CD14-positive monocyte (primary cell): ENCODE results near the gene MAD1L1. TPM values are rescaled to one million over a fixed set of nuclear protein-coding genes. Genes with fewer than 3 reads are reported as not detected.

Source experiments
- DNase-seq, 3 donors: peaks; one replicate each; pipeline ENCODE4 v3.0.0-alpha.2; 2011 to 2022
- H2AFZ ChIP-seq: 2 replicates; pipeline ENCODE4 v1.6.0; 2012; ENCODE audit warnings: mild to moderate bottlenecking, low read depth, low read length, inconsistent platforms; ENCODE audit not compliant: insufficient read depth, poor library complexity, severe bottlenecking
- H3K27ac ChIP-seq, 2 donors: 1 replicate in 1 of 2; 2 replicates in 1 of 2; pipeline ENCODE4 v1.5.1; 2012 to 2013; ENCODE audit warnings: low read length in 2 of 2, control low read depth in 1 of 2, inconsistent platforms in 1 of 2, low read depth in 1 of 2, mild to moderate bottlenecking in 1 of 2
- H3K27me3 ChIP-seq, 2 donors: one replicate each; pipeline versions ENCODE4 v1.6.0 to v1.6.1; 2011 to 2013; ENCODE audit warnings: low read length in 2 of 2; ENCODE audit not compliant: control insufficient read depth in 2 of 2, insufficient read depth in 2 of 2
- H3K36me3 ChIP-seq, 2 donors: replicated peaks in 1 of 2; 1 replicate in 1 of 2; 2 replicates in 1 of 2; pipeline versions ENCODE4 v1.5.1 to v1.6.1; 2012 to 2013; ENCODE audit warnings: low read length in 2 of 2, control low read depth in 1 of 2, inconsistent platforms in 1 of 2, mild to moderate bottlenecking in 1 of 2; ENCODE audit not compliant: insufficient read depth in 2 of 2, control insufficient read depth in 1 of 2
- H3K4me1 ChIP-seq, 2 donors: 1 replicate in 1 of 2; 2 replicates in 1 of 2; pipeline versions ENCODE4 v1.5.1 to v1.6.1; 2012 to 2013; ENCODE audit warnings: low read length in 2 of 2, control low read depth in 1 of 2, inconsistent platforms in 1 of 2, mild to moderate bottlenecking in 1 of 2, moderate library complexity in 1 of 2; ENCODE audit not compliant: insufficient read depth in 2 of 2, control insufficient read depth in 1 of 2
- H3K4me2 ChIP-seq: replicated peaks from 2 replicates; pipeline ENCODE3; 2012; ENCODE audit warnings: low read length, moderate library complexity, mild to moderate bottlenecking; ENCODE audit not compliant: poor library complexity, severe bottlenecking; ENCODE audit errors: extremely low read depth
- H3K4me3 ChIP-seq, 3 experiments: fragments of 200-600 bp in 1 of 3; sonication (generic) in 1 of 3; replicated peaks in 1 of 3; 1 replicate in 2 of 3; 2 replicates in 1 of 3; pipeline ENCODE4 v1.5.1; 2011 to 2013; ENCODE audit warnings: low read length in 3 of 3, mild to moderate bottlenecking in 3 of 3, control low read depth in 2 of 3, low read depth in 2 of 3, inconsistent platforms in 1 of 3, moderate library complexity in 1 of 3
- H3K79me2 ChIP-seq: 2 replicates; pipeline ENCODE4 v1.6.0; 2012; ENCODE audit warnings: mild to moderate bottlenecking, control low read depth, inconsistent platforms, low read length, moderate library complexity; ENCODE audit not compliant: insufficient read depth
- H3K9ac ChIP-seq: 2 replicates; pipeline ENCODE4 v1.6.0; 2017; ENCODE audit warnings: low read length, mild to moderate bottlenecking; ENCODE audit not compliant: insufficient read depth, poor library complexity, severe bottlenecking
- H3K9me3 ChIP-seq, 2 donors: replicated peaks in 1 of 2; 1 replicate in 1 of 2; 2 replicates in 1 of 2; pipeline versions ENCODE4 v1.5.1 to v1.6.1; 2012 to 2013; ENCODE audit warnings: low read length in 2 of 2, control low read depth in 1 of 2; ENCODE audit not compliant: control insufficient read depth in 1 of 2, insufficient read depth in 1 of 2
- H4K20me1 ChIP-seq: 2 replicates; pipeline ENCODE4 v1.6.0; 2012; ENCODE audit warnings: mild to moderate bottlenecking, low read length, control low read depth, moderate library complexity; ENCODE audit not compliant: insufficient read depth
- H3K27ac Mint-ChIP-seq, 7 donors: one replicate each; pipeline ENCODE4 v1.8.0; 2020; ENCODE audit warnings: mild to moderate bottlenecking in 7 of 7, mixed read lengths in 7 of 7, moderate library complexity in 6 of 7, inconsistent platforms in 2 of 7
- H3K27me3 Mint-ChIP-seq, 3 donors: one replicate each; pipeline ENCODE4 v1.8.0; 2021 to 2022; ENCODE audit warnings: low read depth in 3 of 3, mild to moderate bottlenecking in 3 of 3, mixed read lengths in 3 of 3, moderate library complexity in 3 of 3, inconsistent platforms in 1 of 3
- H3K36me3 Mint-ChIP-seq, 2 donors: one replicate each; pipeline ENCODE4 v1.8.0; 2020; ENCODE audit warnings: mixed read lengths in 2 of 2, inconsistent platforms in 1 of 2, mild to moderate bottlenecking in 1 of 2
- H3K4me1 Mint-ChIP-seq: one replicate; pipeline ENCODE4 v1.8.0; 2020; ENCODE audit warnings: mild to moderate bottlenecking, mixed read lengths
- H3K4me3 Mint-ChIP-seq, 2 donors: one replicate each; pipeline ENCODE4 v1.8.0; 2020; ENCODE audit warnings: mild to moderate bottlenecking in 2 of 2, mixed read lengths in 2 of 2, moderate library complexity in 1 of 2
- H3K9me3 Mint-ChIP-seq, 7 donors: one replicate each; pipeline ENCODE4 v1.8.0; 2020 to 2022; ENCODE audit warnings: mixed read lengths in 7 of 7, mild to moderate bottlenecking in 6 of 7, moderate library complexity in 6 of 7, inconsistent platforms in 2 of 7
- CTCF ChIP-seq: fragments of 200-600 bp; IDR thresholded peaks from one replicate; pipeline ENCODE4 v1.8.0; 2022; ENCODE audit warnings: antibody characterized with exemption, mild to moderate bottlenecking
- WGBS: methylation state at CpG from one replicate; pipeline ENCODE4 v1.1.5; 2013; ENCODE audit warnings: missing lambda C conversion rate; ENCODE audit not compliant: insufficient coverage; 5-methylcytosine and 5-hydroxymethylcytosine counted together
- intact Hi-C, 2 donors: fragments of 100-400 bp; cut with micrococcal nuclease; formaldehyde crosslinking; loops; one replicate each; pipeline versions ENCODE4 v1.15.0 to v1.15.1; 2023
- polyA plus RNA-seq, 3 donors: library from polyadenylated mRNA; depleted of rRNA in 1 of 3; unstranded in 2 of 3; stranded (reverse) in 1 of 3; fragments of 300-500 nt in 2 of 3; fragments of >200 nt in 1 of 3; fragmentation: Illumina TruSeq in 2 of 3; gene quantifications; 1 replicate in 2 of 3; 2 replicates in 1 of 3; pipeline ENCODE4 v1.2.3, GENCODE V29; 2012 to 2021

The MAD1L1 gene
- polyA plus RNA-seq, 3 donors: 22.0 to 39.4 (median 33.2) TPM

GRCh38 chr7:2093215-2093842 is 139.4 kb downstream of the MAD1L1 start:
- H3K9me3 Mint-ChIP-seq: peaks cover 0 to 5% (median 0%) of the 10 kb centered on the region in 7 donors
- peak overlapping the region in 2 of 7 donors; percentile 7 to 47 for H3K27ac Mint-ChIP-seq
- no peak overlapping the region for H3K27ac ChIP-seq
- H3K9ac ChIP-seq: no peak overlapping the region
- no peak overlapping the region for H3K4me3 ChIP-seq
- no peaks in the 10 kb centered on the region for H3K27me3 ChIP-seq
- peaks cover 21% of the 10 kb centered on the region for H3K4me1 Mint-ChIP-seq
- no peak overlapping the region for H3K4me3 Mint-ChIP-seq
- H3K27me3 Mint-ChIP-seq: peaks cover 0 to 3% (median 1%) of the 10 kb centered on the region in 3 donors
- peaks cover 0 to 22% of the 10 kb centered on the region in 2 donors for H3K4me1 ChIP-seq
- no peaks in the 10 kb centered on the region for H4K20me1 ChIP-seq
- H3K4me2 ChIP-seq: no peak overlapping the region
- H3K9me3 ChIP-seq: no peaks in the 10 kb centered on the region
- intact Hi-C loops: no loop called here
- no peak for DNase-seq
- H2AFZ ChIP-seq: no peak overlapping the region
- peaks cover 3 to 5% of the 10 kb centered on the region in 2 donors for H3K36me3 ChIP-seq
- no peak for TF ChIP-seq CTCF
- H3K36me3 Mint-ChIP-seq: peaks cover 30 to 39% of the 10 kb centered on the region in 2 donors
- H3K79me2 ChIP-seq: no peaks in the 10 kb centered on the region
- 59% methylated on average over 8 of the region's 15 CpGs for WGBS

GRCh38 chr7:2092279-2092678 is 140.5 kb downstream of the MAD1L1 start:
- Histone ChIP-seq H3K27ac (no peak overlapping the region), H2AFZ (no peak overlapping the region), H3K9ac (no peak overlapping the region), H3K4me3 (no peak overlapping the region), H3K36me3 (peaks cover 3 to 5% of the 10 kb centered on the region in 2 donors), H3K4me2 (no peak overlapping the region), H3K4me1 (peaks cover 9 to 28% of the 10 kb centered on the region in 2 donors), H3K79me2 (no peaks in the 10 kb centered on the region), H3K9me3 (no peaks in the 10 kb centered on the region), H4K20me1 (no peaks in the 10 kb centered on the region), H3K27me3 (no peaks in the 10 kb centered on the region)
- Mint-ChIP-seq H3K4me1 (peaks cover 29% of the 10 kb centered on the region), H3K27ac (no peak overlapping the region), H3K36me3 (peaks cover 27 to 36% of the 10 kb centered on the region in 2 donors), H3K27me3 (peaks cover 0 to 4% (median 3%) of the 10 kb centered on the region in 3 donors), H3K9me3 (peaks cover 0 to 5% (median 0%) of the 10 kb centered on the region in 7 donors), H3K4me3 (no peak overlapping the region)
- 89% methylated on average over 3 of the region's 8 CpGs for WGBS
- TF ChIP-seq CTCF: no peak
- intact Hi-C loops: no loop called here
- DNase-seq: no peak
